Fibroblast of lung (primary cell): ENCODE results near the gene DENR. TPM values are rescaled to one million over a fixed set of nuclear protein-coding genes. Genes with fewer than 3 reads are reported as not detected.
A peak's percentile ranks its signal among the peaks of the same experiment; 100 is the strongest.

Experiments used
- DNase-seq, 2 donors: peaks; one replicate each; pipeline versions ENCODE4 v3.0.0 to v3.0.0-alpha.2; 2010; ENCODE audit warnings: low read depth in 2 of 2
- H2AFZ ChIP-seq: 2 replicates; pipeline ENCODE4 v1.5.1; 2012; ENCODE audit warnings: low read length, control low read depth, inconsistent platforms
- H3K27ac ChIP-seq: 2 replicates; pipeline ENCODE4 v1.5.1; 2011; ENCODE audit warnings: low read length, control low read depth; ENCODE audit not compliant: insufficient read depth
- H3K27me3 ChIP-seq: 2 replicates; pipeline ENCODE4 v1.5.1; 2011; ENCODE audit warnings: mild to moderate bottlenecking, low read length; ENCODE audit not compliant: control insufficient read depth, insufficient read depth
- H3K36me3 ChIP-seq: 2 replicates; pipeline ENCODE4 v1.5.1; 2011; ENCODE audit warnings: low read length; ENCODE audit not compliant: control insufficient read depth, insufficient read depth
- H3K4me1 ChIP-seq: 2 replicates; pipeline ENCODE4 v1.5.1; 2011; ENCODE audit warnings: low read length; ENCODE audit not compliant: control insufficient read depth, insufficient read depth; ENCODE audit errors: extremely low read depth
- H3K4me2 ChIP-seq: 2 replicates; pipeline ENCODE4 v1.5.1; 2011; ENCODE audit warnings: low read length, control low read depth; ENCODE audit not compliant: insufficient read depth; ENCODE audit errors: extremely low read depth
- H3K4me3 ChIP-seq, 4 experiments: fragments of 200-600 bp in 1 of 4; sonication (generic) in 1 of 4; replicated peaks in 1 of 4; 2 replicates each; pipeline ENCODE4 v1.5.1; 2011 to 2016; ENCODE audit warnings: low read length in 4 of 4, low read depth in 3 of 4, mild to moderate bottlenecking in 3 of 4, control low read depth in 2 of 4, inconsistent platforms in 1 of 4, mixed read lengths in 1 of 4; ENCODE audit not compliant: insufficient read depth in 1 of 4; ENCODE audit errors: control extremely low read depth in 1 of 4
- H3K79me2 ChIP-seq: 2 replicates; pipeline ENCODE4 v1.5.1; 2012; ENCODE audit warnings: mild to moderate bottlenecking, low read length, inconsistent platforms; ENCODE audit not compliant: control insufficient read depth, insufficient read depth
- H3K9ac ChIP-seq: 2 replicates; pipeline ENCODE4 v1.5.1; 2011; ENCODE audit warnings: mild to moderate bottlenecking, low read length, control low read depth; ENCODE audit not compliant: insufficient read depth
- H3K9me3 ChIP-seq: 2 replicates; pipeline ENCODE4 v1.5.1; 2012; ENCODE audit warnings: low read depth, low read length; ENCODE audit not compliant: control insufficient read depth, insufficient read depth
- H4K20me1 ChIP-seq: 2 replicates; pipeline ENCODE4 v1.5.1; 2011; ENCODE audit warnings: low read length; ENCODE audit not compliant: control insufficient read depth, insufficient read depth; ENCODE audit errors: extremely low read depth
- EZH2 ChIP-seq: IDR thresholded peaks from 2 replicates; pipeline ENCODE4 v1.5.1; 2012; ENCODE audit warnings: low read length, control low read depth, mild to moderate bottlenecking; ENCODE audit errors: missing control alignments
- polyA plus RNA-seq, 2 donors: library from polyadenylated mRNA; depleted of rRNA in 1 of 2; stranded (reverse) in 1 of 2; unstranded in 1 of 2; fragments of >200 nt; gene quantifications; 2 replicates each; pipeline ENCODE4 v1.2.1, GENCODE V29; 2011 to 2012; ENCODE audit warnings: missing spikeins in 1 of 2
- total RNA-seq: library from RNA; depleted of rRNA; stranded (reverse); fragments of >200 nt; gene quantifications from 2 replicates; pipeline ENCODE4 v1.2.1, GENCODE V29; 2014
- TF ChIP-seq, protein P1 (sequence below), 2 donors: IDR thresholded peaks in 1 of 2; conservative IDR thresholded peaks in 1 of 2; 1 replicate in 1 of 2; 2 replicates in 1 of 2; pipeline ENCODE4 v1.5.1; 2011 to 2012; ENCODE audit warnings: low read length in 2 of 2, control low read depth in 1 of 2, inconsistent platforms in 1 of 2, low read depth in 1 of 2, mild to moderate bottlenecking in 1 of 2

The DENR gene
- total and polyA plus RNA-seq, 2 donors (not counting 1 experiment from before 2014, with no cell fraction given), result 40.6 to 49.1 TPM

- Histone ChIP-seq H3K4me2 (no peak overlapping the region), H3K9me3 (no peaks in the 10 kb centered on the region), H3K4me3 (no peak overlapping the region)
Observed at GRCh38 chr12:122793685-122794106, 41.1 kb downstream of the DENR start.

DNA sequence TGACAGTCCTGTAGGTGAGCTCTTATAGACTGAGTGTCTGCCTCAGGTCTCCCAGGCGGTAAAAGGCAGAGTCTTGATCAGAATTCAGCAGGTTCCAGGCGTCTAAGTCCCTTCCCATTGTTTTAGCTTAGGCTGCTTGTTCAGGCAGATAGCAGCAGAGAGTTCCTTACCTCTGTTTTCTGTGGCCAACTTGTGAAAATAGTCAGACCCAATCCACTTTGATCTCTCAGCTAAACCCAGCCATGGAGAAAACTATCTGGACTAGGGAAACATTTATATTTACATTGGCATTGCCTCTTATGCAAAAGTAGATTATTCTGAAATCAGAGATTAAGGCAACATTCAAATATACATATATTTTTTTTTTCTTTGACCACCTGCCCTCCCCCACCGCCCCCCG is 43.2 kb downstream of the DENR start:
- no peak overlapping the region for H2AFZ ChIP-seq
- no peaks in the 10 kb centered on the region for H3K36me3 ChIP-seq
- no peaks in the 10 kb centered on the region for H4K20me1 ChIP-seq
- H3K4me3 ChIP-seq, result no peak overlapping the region
- H3K9me3 ChIP-seq, result no peaks in the 10 kb centered on the region
- TF ChIP-seq, protein P1, sequence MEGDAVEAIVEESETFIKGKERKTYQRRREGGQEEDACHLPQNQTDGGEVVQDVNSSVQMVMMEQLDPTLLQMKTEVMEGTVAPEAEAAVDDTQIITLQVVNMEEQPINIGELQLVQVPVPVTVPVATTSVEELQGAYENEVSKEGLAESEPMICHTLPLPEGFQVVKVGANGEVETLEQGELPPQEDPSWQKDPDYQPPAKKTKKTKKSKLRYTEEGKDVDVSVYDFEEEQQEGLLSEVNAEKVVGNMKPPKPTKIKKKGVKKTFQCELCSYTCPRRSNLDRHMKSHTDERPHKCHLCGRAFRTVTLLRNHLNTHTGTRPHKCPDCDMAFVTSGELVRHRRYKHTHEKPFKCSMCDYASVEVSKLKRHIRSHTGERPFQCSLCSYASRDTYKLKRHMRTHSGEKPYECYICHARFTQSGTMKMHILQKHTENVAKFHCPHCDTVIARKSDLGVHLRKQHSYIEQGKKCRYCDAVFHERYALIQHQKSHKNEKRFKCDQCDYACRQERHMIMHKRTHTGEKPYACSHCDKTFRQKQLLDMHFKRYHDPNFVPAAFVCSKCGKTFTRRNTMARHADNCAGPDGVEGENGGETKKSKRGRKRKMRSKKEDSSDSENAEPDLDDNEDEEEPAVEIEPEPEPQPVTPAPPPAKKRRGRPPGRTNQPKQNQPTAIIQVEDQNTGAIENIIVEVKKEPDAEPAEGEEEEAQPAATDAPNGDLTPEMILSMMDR (conservative IDR thresholded peaks at IDR 0.05 in 1 of 2, IDR thresholded peaks at IDR 0.05 in 1 of 2; ENCODE audit: low read depth in 1 of 2, low read length in 2 of 2), result no peak
- no peak for TF ChIP-seq EZH2
- no peak overlapping the region for H3K27ac ChIP-seq
- no peak for DNase-seq
- H3K4me2 ChIP-seq, result no peak overlapping the region
- no peaks in the 10 kb centered on the region for H3K79me2 ChIP-seq
- no peaks in the 10 kb centered on the region for H3K27me3 ChIP-seq
- H3K9ac ChIP-seq, result no peak overlapping the region
- H3K4me1 ChIP-seq, result no peaks in the 10 kb centered on the region

More at GRCh38 chr12:122793685-122794106, 41.1 kb downstream of the DENR start:
- Histone ChIP-seq H2AFZ (no peak overlapping the region), H3K27me3 (no peaks in the 10 kb centered on the region), H3K27ac (no peak overlapping the region), H3K9ac (no peak overlapping the region), H3K4me1 (no peaks in the 10 kb centered on the region), H4K20me1 (no peaks in the 10 kb centered on the region), H3K79me2 (no peaks in the 10 kb centered on the region), H3K36me3 (no peaks in the 10 kb centered on the region)
- TF ChIP-seq, protein P1 (conservative IDR thresholded peaks at IDR 0.05 in 1 of 2, IDR thresholded peaks at IDR 0.05 in 1 of 2; ENCODE audit: low read depth in 1 of 2, low read length in 2 of 2), result peak; percentile 49 to 66
- no peak for TF ChIP-seq EZH2
- peak; percentile 45 to 77 for DNase-seq

- Histone ChIP-seq H3K4me3 (no peak overlapping the region), H3K79me2 (no peaks in the 10 kb centered on the region), H3K27me3 (no peaks in the 10 kb centered on the region), H3K4me1 (no peaks in the 10 kb centered on the region), H3K9ac (no peak overlapping the region), H3K9me3 (no peaks in the 10 kb centered on the region), H4K20me1 (no peaks in the 10 kb centered on the region), H3K4me2 (no peak overlapping the region), H3K27ac (no peak overlapping the region), H3K36me3 (no peaks in the 10 kb centered on the region), H2AFZ (no peak overlapping the region)
- DNase-seq, result no peak
- TF ChIP-seq, protein P1 (conservative IDR thresholded peaks at IDR 0.05 in 1 of 2, IDR thresholded peaks at IDR 0.05 in 1 of 2; ENCODE audit: low read depth in 1 of 2, low read length in 2 of 2), result no peak
- TF ChIP-seq EZH2, result no peak
Observed at GRCh38 chr12:122799641-122800243, 47.1 kb downstream of the DENR start.
